Measurements from ENCODE around the gene TIMM10B.

The TIMM10B gene

DNA sequence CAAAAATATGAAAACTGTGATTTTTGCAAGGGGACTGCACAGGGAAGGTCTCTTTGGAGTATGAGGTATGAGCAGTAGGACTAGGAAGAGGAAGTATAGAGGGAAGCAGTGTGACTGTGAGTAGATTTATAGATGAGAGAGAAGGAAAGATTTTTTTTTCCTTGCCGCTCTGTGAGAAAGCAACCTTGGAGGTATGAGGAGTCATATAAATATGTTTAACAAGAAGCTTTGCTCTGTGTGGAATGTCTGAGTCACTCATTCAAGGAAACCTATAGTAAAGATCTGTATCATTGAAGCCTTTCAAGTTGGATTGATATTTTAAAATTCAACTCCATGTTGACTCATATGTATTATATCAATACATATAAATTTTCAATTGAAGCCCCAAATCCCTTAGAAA is 42.0 kb downstream of the TIMM10B start:
- H3K18ac ChIP-seq (ENCODE audit: low read depth in 1 of 2, low read length in 2 of 2) = no peak overlapping the region
- H3K79me1 ChIP-seq (replicated peaks; ENCODE audit: low read length, poor library complexity, severe bottlenecking) = no peaks in the 10 kb centered on the region
- no peak overlapping the region for H3K4me2 ChIP-seq (ENCODE audit: low read length, poor library complexity, severe bottlenecking)
- H3K4ac ChIP-seq (ENCODE audit: low read depth in 1 of 2, low read length in 2 of 2) = no peak overlapping the region
- no peak overlapping the region for H2BK15ac ChIP-seq (ENCODE audit: low read depth, poor library complexity, severe bottlenecking)
- no peak overlapping the region for H2BK12ac ChIP-seq (ENCODE audit: low read length in 2 of 2)
- no peak overlapping the region for H4K8ac ChIP-seq (ENCODE audit: low read length)
- 0% methylated on average over 1 of the region's 1 CpG for WGBS
- DNase-seq = peak; percentile 52
- no peaks in the 10 kb centered on the region for H3K4me1 ChIP-seq (ENCODE audit: control insufficient read depth, insufficient read depth, low read depth, low read length)
- no peak overlapping the region for H2BK120ac ChIP-seq (ENCODE audit: low read depth, low read length)
- no peak overlapping the region for H2BK5ac ChIP-seq (ENCODE audit: low read depth, low read length, poor library complexity, severe bottlenecking)
- H3K9ac ChIP-seq (ENCODE audit: low read length) = no peak overlapping the region
- H2AK5ac ChIP-seq (ENCODE audit: low read length, severe bottlenecking) = no peak overlapping the region
- no peaks in the 10 kb centered on the region for H3K27me3 ChIP-seq (ENCODE audit: control insufficient read depth in 1 of 2, insufficient read depth in 1 of 2, low read length in 2 of 2)
- H4K91ac ChIP-seq (ENCODE audit: low read length) = no peak overlapping the region
- no peak overlapping the region for H3K14ac ChIP-seq (ENCODE audit: low read length in 2 of 2)
- no peak overlapping the region for H3K27ac ChIP-seq (ENCODE audit: low read length, poor library complexity, severe bottlenecking)
- H3K9me3 ChIP-seq (ENCODE audit: control insufficient read depth, low read length) = no peaks in the 10 kb centered on the region
- H3K23ac ChIP-seq (ENCODE audit: low read length in 2 of 2) = no peak overlapping the region
- no peak overlapping the region for H2AFZ ChIP-seq (ENCODE audit: low read depth, low read length)
- no peak overlapping the region for H3K4me3 ChIP-seq (ENCODE audit: insufficient read depth in 1 of 2, low read depth in 1 of 2, low read length in 2 of 2)
- H3K36me3 ChIP-seq (ENCODE audit: control insufficient read depth in 1 of 2, insufficient read depth in 2 of 2, low read depth in 1 of 2, low read length in 2 of 2) = peaks cover 6 to 42% of the 10 kb centered on the region in 2 experiments

DNA sequence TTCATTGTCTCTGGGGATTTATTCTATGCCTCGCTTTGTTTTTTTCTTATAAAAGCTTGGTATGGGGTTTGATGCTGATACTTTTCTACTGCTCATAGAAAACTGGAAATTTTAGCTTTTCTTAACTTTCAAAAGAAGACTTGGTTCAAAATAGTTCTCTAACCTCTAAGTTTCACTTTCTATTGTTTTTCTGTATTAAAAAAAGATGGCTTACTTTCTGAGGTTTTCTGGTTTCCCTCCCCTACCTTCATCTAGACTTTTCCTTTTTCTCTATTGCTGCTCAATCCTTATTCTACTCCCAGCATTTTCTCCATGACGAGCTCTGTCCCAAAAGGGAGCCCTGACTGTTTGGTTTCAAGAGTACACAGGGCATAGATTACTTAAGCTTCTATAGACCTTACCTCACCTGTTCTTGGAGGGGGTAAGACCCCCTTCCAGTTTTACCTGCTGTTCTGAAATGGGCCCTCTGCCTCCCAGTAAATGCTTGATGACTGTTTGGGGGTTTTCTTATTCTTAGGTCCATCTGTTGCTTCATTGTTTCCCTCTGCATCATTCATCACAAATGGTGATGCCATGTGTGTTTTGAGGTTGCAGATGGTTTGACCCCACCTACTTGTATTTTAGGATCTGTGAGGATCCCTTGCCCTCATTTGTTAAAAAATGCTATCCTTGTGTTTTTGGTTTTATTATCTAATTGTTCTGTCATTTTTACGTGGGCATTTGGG is 45.3 kb downstream of the TIMM10B start:
- Histone ChIP-seq H2BK120ac (ENCODE audit: low read depth, low read length) (no peak overlapping the region), H4K8ac (ENCODE audit: low read length) (no peak overlapping the region), H3K14ac (ENCODE audit: low read length in 2 of 2) (no peak overlapping the region), H2AFZ (ENCODE audit: low read depth, low read length) (no peak overlapping the region), H3K4me2 (ENCODE audit: low read length, poor library complexity, severe bottlenecking) (no peak overlapping the region), H3K27ac (ENCODE audit: low read length, poor library complexity, severe bottlenecking) (no peak overlapping the region), H3K27me3 (ENCODE audit: control insufficient read depth in 1 of 2, insufficient read depth in 1 of 2, low read length in 2 of 2) (no peaks in the 10 kb centered on the region), H3K4me3 (ENCODE audit: insufficient read depth in 1 of 2, low read depth in 1 of 2, low read length in 2 of 2) (no peak overlapping the region), H3K4ac (ENCODE audit: low read depth in 1 of 2, low read length in 2 of 2) (no peak overlapping the region), H3K4me1 (ENCODE audit: control insufficient read depth, insufficient read depth, low read depth, low read length) (no peaks in the 10 kb centered on the region), H4K91ac (ENCODE audit: low read length) (no peak overlapping the region), H2BK15ac (ENCODE audit: low read depth, poor library complexity, severe bottlenecking) (no peak overlapping the region), H3K18ac (ENCODE audit: low read depth in 1 of 2, low read length in 2 of 2) (no peak overlapping the region), H2BK12ac (ENCODE audit: low read length in 2 of 2) (no peak overlapping the region), H2AK5ac (ENCODE audit: low read length, severe bottlenecking) (no peak overlapping the region), H2BK5ac (ENCODE audit: low read depth, low read length, poor library complexity, severe bottlenecking) (no peak overlapping the region), H3K9ac (ENCODE audit: low read length) (peak overlapping the region; percentile 56), H3K23ac (ENCODE audit: low read length in 2 of 2) (no peak overlapping the region), H3K79me1 (replicated peaks; ENCODE audit: low read length, poor library complexity, severe bottlenecking) (no peaks in the 10 kb centered on the region), H3K9me3 (ENCODE audit: control insufficient read depth, low read length) (no peaks in the 10 kb centered on the region), H3K36me3 (ENCODE audit: control insufficient read depth in 1 of 2, insufficient read depth in 2 of 2, low read depth in 1 of 2, low read length in 2 of 2) (peaks cover 10 to 35% of the 10 kb centered on the region in 2 experiments)
- no peak for DNase-seq
- WGBS = 92% methylated on average over 2 of the region's 3 CpGs

DNA sequence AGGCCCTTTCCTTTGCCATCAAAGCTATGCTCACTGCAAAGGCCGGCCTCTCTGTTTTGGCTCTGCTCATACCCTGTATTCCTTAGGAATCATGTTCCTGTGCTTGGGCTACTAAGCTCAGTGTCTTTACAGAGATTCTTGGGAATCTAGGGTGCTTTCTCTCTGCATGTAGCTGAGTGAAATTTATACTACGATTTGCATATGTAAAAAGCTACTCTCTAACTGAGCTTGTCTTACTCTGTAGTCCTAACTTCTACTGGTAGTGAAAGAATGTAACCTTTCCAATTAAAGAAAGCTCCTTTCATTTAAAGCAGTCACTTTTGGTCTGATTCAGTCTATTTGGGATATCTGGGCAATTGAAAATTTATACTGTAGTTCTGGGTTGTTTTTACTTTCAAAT is 48.0 kb downstream of the TIMM10B start:
- H3K79me1 ChIP-seq (replicated peaks; ENCODE audit: low read length, poor library complexity, severe bottlenecking) = no peaks in the 10 kb centered on the region
- no peaks in the 10 kb centered on the region for H3K27me3 ChIP-seq (ENCODE audit: control insufficient read depth in 1 of 2, insufficient read depth in 1 of 2, low read length in 2 of 2)
- H3K4me3 ChIP-seq (ENCODE audit: insufficient read depth in 1 of 2, low read depth in 1 of 2, low read length in 2 of 2) = no peak overlapping the region
- H2AK5ac ChIP-seq (ENCODE audit: low read length, severe bottlenecking) = no peak overlapping the region
- no peak overlapping the region for H3K18ac ChIP-seq (ENCODE audit: low read depth in 1 of 2, low read length in 2 of 2)
- no peak overlapping the region for H4K8ac ChIP-seq (ENCODE audit: low read length)
- no peaks in the 10 kb centered on the region for H3K4me1 ChIP-seq (ENCODE audit: control insufficient read depth, insufficient read depth, low read depth, low read length)
- H4K91ac ChIP-seq (ENCODE audit: low read length) = no peak overlapping the region
- no peaks in the 10 kb centered on the region for H3K9me3 ChIP-seq (ENCODE audit: control insufficient read depth, low read length)
- 89% methylated on average over 1 of the region's 2 CpGs for WGBS
- no peak for DNase-seq
- H3K36me3 ChIP-seq (ENCODE audit: control insufficient read depth in 1 of 2, insufficient read depth in 2 of 2, low read depth in 1 of 2, low read length in 2 of 2) = peaks cover 21 to 54% of the 10 kb centered on the region in 2 experiments
- H3K27ac ChIP-seq (ENCODE audit: low read length, poor library complexity, severe bottlenecking) = no peak overlapping the region
- no peak overlapping the region for H2BK5ac ChIP-seq (ENCODE audit: low read depth, low read length, poor library complexity, severe bottlenecking)
- H3K14ac ChIP-seq (ENCODE audit: low read length in 2 of 2) = no peak overlapping the region
- no peak overlapping the region for H3K4me2 ChIP-seq (ENCODE audit: low read length, poor library complexity, severe bottlenecking)
- H3K23ac ChIP-seq (ENCODE audit: low read length in 2 of 2) = no peak overlapping the region
- no peak overlapping the region for H3K4ac ChIP-seq (ENCODE audit: low read depth in 1 of 2, low read length in 2 of 2)
- no peak overlapping the region for H2AFZ ChIP-seq (ENCODE audit: low read depth, low read length)
- no peak overlapping the region for H2BK12ac ChIP-seq (ENCODE audit: low read length in 2 of 2)
- no peak overlapping the region for H2BK120ac ChIP-seq (ENCODE audit: low read depth, low read length)
- H2BK15ac ChIP-seq (ENCODE audit: low read depth, poor library complexity, severe bottlenecking) = no peak overlapping the region
- H3K9ac ChIP-seq (ENCODE audit: low read length) = no peak overlapping the region

DNA sequence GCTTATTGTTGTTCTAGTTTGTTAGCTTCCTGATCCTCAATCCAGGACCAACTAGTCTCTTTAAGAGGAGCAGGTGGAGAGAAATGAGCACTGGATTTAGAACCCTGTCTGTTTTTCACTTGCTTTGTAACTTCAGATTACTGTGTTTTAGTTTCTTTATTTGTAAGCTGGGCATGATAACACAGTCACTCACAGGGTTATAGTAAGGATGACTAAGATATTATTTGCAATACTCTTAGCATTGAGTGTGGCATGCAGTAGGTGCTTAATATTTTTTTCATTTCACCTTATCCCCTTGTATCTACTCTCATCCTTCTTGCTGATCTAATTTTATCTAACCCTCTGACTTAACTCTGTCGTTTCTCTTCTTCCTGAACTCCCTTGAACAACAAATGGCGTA is 49.5 kb downstream of the TIMM10B start:
- Histone ChIP-seq H3K9me3 (ENCODE audit: control insufficient read depth, low read length) (no peaks in the 10 kb centered on the region), H3K23ac (ENCODE audit: low read length in 2 of 2) (no peak overlapping the region), H2BK12ac (ENCODE audit: low read length in 2 of 2) (no peak overlapping the region), H4K8ac (ENCODE audit: low read length) (no peak overlapping the region), H3K18ac (ENCODE audit: low read depth in 1 of 2, low read length in 2 of 2) (no peak overlapping the region), H3K4ac (ENCODE audit: low read depth in 1 of 2, low read length in 2 of 2) (no peak overlapping the region), H3K36me3 (ENCODE audit: control insufficient read depth in 1 of 2, insufficient read depth in 2 of 2, low read depth in 1 of 2, low read length in 2 of 2) (peaks cover 24 to 52% of the 10 kb centered on the region in 2 experiments), H2AK5ac (ENCODE audit: low read length, severe bottlenecking) (no peak overlapping the region), H4K91ac (ENCODE audit: low read length) (no peak overlapping the region), H3K4me1 (ENCODE audit: control insufficient read depth, insufficient read depth, low read depth, low read length) (no peaks in the 10 kb centered on the region), H2BK5ac (ENCODE audit: low read depth, low read length, poor library complexity, severe bottlenecking) (no peak overlapping the region), H3K27ac (ENCODE audit: low read length, poor library complexity, severe bottlenecking) (no peak overlapping the region), H3K27me3 (ENCODE audit: control insufficient read depth in 1 of 2, insufficient read depth in 1 of 2, low read length in 2 of 2) (no peaks in the 10 kb centered on the region), H2BK15ac (ENCODE audit: low read depth, poor library complexity, severe bottlenecking) (no peak overlapping the region), H3K9ac (ENCODE audit: low read length) (peak overlapping the region; percentile 32), H2AFZ (ENCODE audit: low read depth, low read length) (no peak overlapping the region), H3K4me3 (ENCODE audit: insufficient read depth in 1 of 2, low read depth in 1 of 2, low read length in 2 of 2) (no peak overlapping the region), H2BK120ac (ENCODE audit: low read depth, low read length) (no peak overlapping the region), H3K4me2 (ENCODE audit: low read length, poor library complexity, severe bottlenecking) (no peak overlapping the region), H3K14ac (ENCODE audit: low read length in 2 of 2) (no peak overlapping the region), H3K79me1 (replicated peaks; ENCODE audit: low read length, poor library complexity, severe bottlenecking) (no peaks in the 10 kb centered on the region)
- no peak for DNase-seq
- 97% methylated on average over 2 of the region's 2 CpGs for WGBS
